Thoracic aorta (tissue), 2 donors: ENCODE data around the gene CASQ2. TPM values are rescaled to one million over a fixed set of nuclear protein-coding genes. Genes with fewer than 3 reads are reported as not detected.

ENCODE experiments used
- ATAC-seq: fragments of 150-250 bp; one replicate; pipeline ENCODE4 v1.8.0; 2017; ENCODE audit warnings: low read depth; ENCODE audit not compliant: insufficient number of reproducible peaks, low FRiP score
- DNase-seq: peaks from one replicate; pipeline ENCODE4 v3.0.0-alpha.2; 2020; ENCODE audit warnings: low spot score
- H3K27ac ChIP-seq, 2 donors: fragments of 200-600 bp; sonication (generic); 1 replicate in 1 of 2; 2 replicates in 1 of 2; pipeline ENCODE4 v1.5.1; 2016; ENCODE audit warnings: mild to moderate bottlenecking in 2 of 2, moderate library complexity in 2 of 2
- H3K27me3 ChIP-seq: fragments of 200-600 bp; sonication (generic); replicated peaks from 2 replicates; pipeline ENCODE4 v1.6.0; 2016; ENCODE audit warnings: mild to moderate bottlenecking; ENCODE audit not compliant: insufficient read depth
- H3K36me3 ChIP-seq: fragments of 200-600 bp; sonication (generic); one replicate; pipeline ENCODE4 v1.5.1; 2016
- H3K4me1 ChIP-seq, 2 donors: fragments of 200-600 bp; sonication (generic); 1 replicate in 1 of 2; 2 replicates in 1 of 2; pipeline versions ENCODE4 v1.5.1 to v1.6.0; 2016; ENCODE audit warnings: low read depth in 2 of 2, mild to moderate bottlenecking in 1 of 2; ENCODE audit not compliant: control insufficient read depth in 1 of 2
- H3K4me3 ChIP-seq: fragments of 200-600 bp; sonication (generic); 2 replicates; pipeline ENCODE4 v1.5.1; 2016; ENCODE audit warnings: mild to moderate bottlenecking
- H3K9me3 ChIP-seq: fragments of 200-600 bp; sonication (generic); 2 replicates; pipeline ENCODE4 v1.5.1; 2016
- total RNA-seq, 2 donors: library from RNA; depleted of rRNA; stranded (reverse); fragments of >200 nt; gene quantifications; one replicate each; pipeline versions ENCODE4 v1.1.0 to v1.2.3, GENCODE V29; 2016
- TF ChIP-seq, protein P1 (sequence below): fragments of 200-600 bp; sonication (generic); IDR thresholded peaks from one replicate; pipeline ENCODE4 v1.5.1; 2019; ENCODE audit warnings: antibody characterized with exemption

Gene CASQ2
- total RNA-seq, 2 donors from 2014 or later: 6.6 to 12.5 TPM

DNA sequence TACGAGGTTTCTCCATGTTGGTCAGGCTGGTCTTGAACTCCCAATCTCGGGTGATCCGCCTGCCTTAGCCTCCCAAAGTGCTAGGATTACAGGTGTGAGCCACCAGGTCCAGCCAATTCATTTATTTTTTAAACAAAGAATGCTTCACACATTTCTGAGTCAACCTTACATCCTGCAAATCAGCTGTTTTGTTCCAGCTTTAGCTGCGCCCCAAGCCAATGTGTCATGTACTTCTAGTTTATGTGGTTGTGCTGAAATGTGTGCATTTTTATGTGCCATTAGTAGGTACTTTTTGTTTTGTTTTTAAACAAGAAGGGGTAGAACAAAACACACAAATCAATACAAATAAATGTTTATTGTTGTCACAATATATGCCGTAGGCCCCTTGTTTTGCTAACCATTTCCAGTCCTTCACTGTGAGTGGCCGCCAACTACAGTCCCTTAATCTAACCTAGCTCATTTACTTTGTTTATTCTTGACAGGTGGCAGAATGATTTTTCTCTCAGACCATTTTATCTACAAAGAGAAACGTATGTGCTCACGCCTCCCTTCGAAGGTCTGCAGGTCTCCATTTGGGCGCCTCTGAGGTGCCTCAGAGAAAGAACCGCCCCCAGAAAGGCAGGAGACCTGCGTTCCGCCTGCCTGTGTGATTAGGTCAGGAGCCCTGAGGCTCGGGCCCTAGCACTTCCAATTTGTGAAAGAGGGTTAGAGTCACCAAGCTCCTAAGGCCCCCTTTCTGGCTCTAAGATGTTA, 2.8 kb upstream of the CASQ2 start:
- no peaks in the 10 kb centered on the region for H3K9me3 ChIP-seq
- ATAC-seq (no peak), DNase-seq (no peak)
- no peaks in the 10 kb centered on the region for H3K36me3 ChIP-seq
- H3K4me3 ChIP-seq: peak overlapping the region; percentile 58
- peaks cover 0 to 16% of the 10 kb centered on the region in 2 donors for H3K4me1 ChIP-seq
- no peaks in the 10 kb centered on the region for H3K27me3 ChIP-seq
- no peak overlapping the region for H3K27ac ChIP-seq
- TF ChIP-seq, protein P1, sequence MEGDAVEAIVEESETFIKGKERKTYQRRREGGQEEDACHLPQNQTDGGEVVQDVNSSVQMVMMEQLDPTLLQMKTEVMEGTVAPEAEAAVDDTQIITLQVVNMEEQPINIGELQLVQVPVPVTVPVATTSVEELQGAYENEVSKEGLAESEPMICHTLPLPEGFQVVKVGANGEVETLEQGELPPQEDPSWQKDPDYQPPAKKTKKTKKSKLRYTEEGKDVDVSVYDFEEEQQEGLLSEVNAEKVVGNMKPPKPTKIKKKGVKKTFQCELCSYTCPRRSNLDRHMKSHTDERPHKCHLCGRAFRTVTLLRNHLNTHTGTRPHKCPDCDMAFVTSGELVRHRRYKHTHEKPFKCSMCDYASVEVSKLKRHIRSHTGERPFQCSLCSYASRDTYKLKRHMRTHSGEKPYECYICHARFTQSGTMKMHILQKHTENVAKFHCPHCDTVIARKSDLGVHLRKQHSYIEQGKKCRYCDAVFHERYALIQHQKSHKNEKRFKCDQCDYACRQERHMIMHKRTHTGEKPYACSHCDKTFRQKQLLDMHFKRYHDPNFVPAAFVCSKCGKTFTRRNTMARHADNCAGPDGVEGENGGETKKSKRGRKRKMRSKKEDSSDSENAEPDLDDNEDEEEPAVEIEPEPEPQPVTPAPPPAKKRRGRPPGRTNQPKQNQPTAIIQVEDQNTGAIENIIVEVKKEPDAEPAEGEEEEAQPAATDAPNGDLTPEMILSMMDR: no peak

- Histone ChIP-seq H3K27me3 (no peaks in the 10 kb centered on the region), H3K4me3 (no peak overlapping the region), H3K36me3 (no peaks in the 10 kb centered on the region), H3K4me1 (peaks cover 0 to 22% of the 10 kb centered on the region in 2 donors), H3K27ac (peak overlapping the region in 1 of 2 donors; percentile 45), H3K9me3 (no peaks in the 10 kb centered on the region)
- DNase-seq (no peak), ATAC-seq (no peak)
- TF ChIP-seq, protein P1: no peak
Observed at GRCh38 chr1:115767403-115767802, 1.1 kb downstream of the CASQ2 start.

GRCh38 chr1:115765091-115765490, 3.4 kb downstream of the CASQ2 start:
- Histone ChIP-seq H3K4me3 (no peak overlapping the region), H3K4me1 (peaks cover 0 to 22% of the 10 kb centered on the region in 2 donors), H3K9me3 (no peaks in the 10 kb centered on the region), H3K27ac (no peak overlapping the region), H3K36me3 (no peaks in the 10 kb centered on the region), H3K27me3 (no peaks in the 10 kb centered on the region)
- TF ChIP-seq, protein P1: no peak
- no peak for DNase-seq
- ATAC-seq: no peak

DNA sequence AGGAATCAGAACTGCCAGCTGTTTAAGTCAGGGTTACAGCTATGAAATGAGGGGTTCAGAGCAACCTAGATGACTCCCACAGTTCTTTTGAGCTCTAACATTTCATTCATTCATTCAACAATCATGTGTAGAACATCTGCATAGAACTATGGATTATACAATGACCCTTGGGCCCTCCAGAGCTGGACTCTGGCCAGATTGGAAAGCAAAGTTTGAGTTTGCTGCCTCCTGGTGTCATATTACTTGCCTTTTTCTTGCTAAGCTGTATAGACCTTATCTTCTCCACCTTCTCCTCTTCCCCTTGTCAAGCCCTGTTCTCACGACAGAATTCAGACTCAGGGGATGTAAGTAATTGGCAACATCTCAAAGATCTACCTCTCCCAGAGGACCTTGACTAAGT, 4.0 kb downstream of the CASQ2 start:
- no peaks in the 10 kb centered on the region for H3K9me3 ChIP-seq
- no peak for DNase-seq
- no peaks in the 10 kb centered on the region for H3K36me3 ChIP-seq
- peaks cover 0 to 22% of the 10 kb centered on the region in 2 donors for H3K4me1 ChIP-seq
- no peak for ATAC-seq
- TF ChIP-seq, protein P1: no peak
- no peak overlapping the region for H3K27ac ChIP-seq
- no peaks in the 10 kb centered on the region for H3K27me3 ChIP-seq
- no peak overlapping the region for H3K4me3 ChIP-seq

- ATAC-seq (no peak), DNase-seq (no peak)
- H3K9me3 ChIP-seq: no peaks in the 10 kb centered on the region
- no peak overlapping the region for H3K27ac ChIP-seq
- H3K4me3 ChIP-seq: no peak overlapping the region
- no peaks in the 10 kb centered on the region for H3K36me3 ChIP-seq
- peaks cover 0 to 13% of the 10 kb centered on the region in 2 donors for H3K4me1 ChIP-seq
- H3K27me3 ChIP-seq: no peaks in the 10 kb centered on the region
- TF ChIP-seq, protein P1: no peak
Observed at GRCh38 chr1:115762779-115763178, 5.7 kb downstream of the CASQ2 start.
